ENCODE results near the gene MED13.

DNA sequence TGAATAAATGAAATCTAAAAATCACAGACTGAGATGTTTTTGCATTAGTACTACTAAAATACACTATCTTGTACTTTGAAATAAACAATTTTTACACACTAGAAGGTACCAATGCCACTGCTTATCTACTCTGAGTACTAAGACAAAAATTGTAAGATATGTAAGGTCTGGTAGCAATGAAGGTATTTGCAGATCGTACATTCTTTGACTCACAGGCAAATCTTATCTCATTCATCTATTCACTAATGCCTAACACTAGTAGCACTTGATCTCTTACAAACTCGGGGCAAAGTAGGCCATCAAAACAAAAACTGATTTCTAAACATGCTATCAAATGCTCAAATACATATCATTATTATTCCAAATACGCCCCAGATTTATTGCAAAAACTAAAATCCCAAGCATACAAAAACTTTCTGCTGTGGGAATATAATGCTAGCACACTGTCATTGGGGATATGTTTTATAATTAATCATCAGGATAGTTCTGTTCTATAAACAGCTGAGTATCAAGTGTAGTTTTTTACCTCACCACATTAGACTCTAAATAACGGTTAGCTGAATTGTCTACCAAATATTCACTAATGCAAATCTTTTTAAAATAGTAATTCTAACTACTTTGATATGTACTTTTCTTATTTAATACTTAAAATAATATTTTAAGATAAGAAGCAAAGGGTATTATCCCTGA, 68.0 kb downstream of the MED13 start:
- TF ChIP-seq, protein P1, sequence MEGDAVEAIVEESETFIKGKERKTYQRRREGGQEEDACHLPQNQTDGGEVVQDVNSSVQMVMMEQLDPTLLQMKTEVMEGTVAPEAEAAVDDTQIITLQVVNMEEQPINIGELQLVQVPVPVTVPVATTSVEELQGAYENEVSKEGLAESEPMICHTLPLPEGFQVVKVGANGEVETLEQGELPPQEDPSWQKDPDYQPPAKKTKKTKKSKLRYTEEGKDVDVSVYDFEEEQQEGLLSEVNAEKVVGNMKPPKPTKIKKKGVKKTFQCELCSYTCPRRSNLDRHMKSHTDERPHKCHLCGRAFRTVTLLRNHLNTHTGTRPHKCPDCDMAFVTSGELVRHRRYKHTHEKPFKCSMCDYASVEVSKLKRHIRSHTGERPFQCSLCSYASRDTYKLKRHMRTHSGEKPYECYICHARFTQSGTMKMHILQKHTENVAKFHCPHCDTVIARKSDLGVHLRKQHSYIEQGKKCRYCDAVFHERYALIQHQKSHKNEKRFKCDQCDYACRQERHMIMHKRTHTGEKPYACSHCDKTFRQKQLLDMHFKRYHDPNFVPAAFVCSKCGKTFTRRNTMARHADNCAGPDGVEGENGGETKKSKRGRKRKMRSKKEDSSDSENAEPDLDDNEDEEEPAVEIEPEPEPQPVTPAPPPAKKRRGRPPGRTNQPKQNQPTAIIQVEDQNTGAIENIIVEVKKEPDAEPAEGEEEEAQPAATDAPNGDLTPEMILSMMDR (IDR thresholded peaks at IDR 0.05; ENCODE audit: poor library complexity), result no peak
- no peak for TF ChIP-seq EZH2 (IDR thresholded peaks at IDR 0.05; ENCODE audit: borderline replicate concordance)

All from hepatocyte (in vitro differentiated cells).